Gastrocnemius medialis (tissue), 4 donors: ENCODE data around the gene LOXL3.

Experiments
- CTCF ChIP-seq, 5 experiments: fragments of 450-650 bp in 3 of 5; fragments of 200-600 bp in 2 of 5; sonication (generic) in 2 of 5; IDR thresholded peaks in 4 of 5; conservative IDR thresholded peaks in 1 of 5; 1 replicate in 4 of 5; 2 replicates in 1 of 5; pipeline ENCODE4 v1.5.1; 2016 to 2019; ENCODE audit warnings: antibody characterized with exemption in 5 of 5, mild to moderate bottlenecking in 3 of 5, moderate library complexity in 3 of 5
- POLR2A ChIP-seq, 2 donors: fragments of 450-650 bp; IDR thresholded peaks; one replicate each; pipeline ENCODE4 v1.6.1; 2017; ENCODE audit warnings: antibody characterized with exemption in 2 of 2, mild to moderate bottlenecking in 2 of 2, moderate library complexity in 2 of 2

GRCh38 chr2:74566076-74566753 lies 12.5 kb upstream of the LOXL3 start:
- TF ChIP-seq CTCF (IDR thresholded peaks at IDR 0.05 in 4 of 5, conservative IDR thresholded peaks at IDR 0.05 in 1 of 5) = no peak
- no peak for TF ChIP-seq POLR2A (IDR thresholded peaks at IDR 0.05)
